ENCODE data around the gene PDE9A. TPM values are rescaled to one million over a fixed set of nuclear protein-coding genes. Genes with fewer than 3 reads are reported as not detected.

Gene PDE9A
- total and polyA plus RNA-seq, 2 donors (not counting 3 experiments of a cell fraction or from before 2014, with no cell fraction given), result 0.28 to 2.2 TPM

- intact Hi-C loops (cut with micrococcal nuclease) (no loop called here), dilution Hi-C loops (cut with MboI; ENCODE audit: extremely low pct_ligation_motif_present, low sequenced_read_pairs) (no loop called here)
- CTCF ChIA-PET, result no interaction called here
- Histone ChIP-seq H3K79me2 (ENCODE audit: control insufficient read depth, insufficient read depth, low read length) (no peaks in the 10 kb centered on the region), H3K9ac (replicated peaks; ENCODE audit: extremely low read depth, insufficient read depth, low read length) (no peak overlapping the region), H3K36me3 (ENCODE audit: control insufficient read depth in 2 of 2, extremely low read depth in 1 of 2, insufficient read depth in 2 of 2, low read length in 2 of 2) (no peaks in the 10 kb centered on the region), H3K9me3 (replicated peaks; ENCODE audit: control insufficient read depth, insufficient read depth, low read length) (no peaks in the 10 kb centered on the region), H3K4me2 (ENCODE audit: insufficient read depth, low read length) (no peak overlapping the region), H3K27me3 (ENCODE audit: control insufficient read depth in 2 of 2, insufficient read depth in 2 of 2, low read length in 2 of 2) (no peaks in the 10 kb centered on the region), H3K27ac (ENCODE audit: insufficient read depth, low read depth, low read length) (no peak overlapping the region), H3K9me1 (replicated peaks; ENCODE audit: control insufficient read depth, extremely low read depth, insufficient read depth, low read length) (no peaks in the 10 kb centered on the region), H4K20me1 (replicated peaks; ENCODE audit: control insufficient read depth, extremely low read depth, insufficient read depth, low read length) (no peaks in the 10 kb centered on the region), H2AFZ (ENCODE audit: low read depth, low read length) (no peak overlapping the region), H3K4me3 (replicated peaks in 1 of 3; ENCODE audit: insufficient read depth in 1 of 3, low read depth in 1 of 3, low read length in 3 of 3) (no peak overlapping the region), H3K4me1 (ENCODE audit: control insufficient read depth, extremely low read depth, insufficient read depth, low read length) (no peaks in the 10 kb centered on the region)
- FAIRE-seq (no peak), DNase-seq (ENCODE audit: low read depth, low spot score) (no peak)
- TF ChIP-seq POLR2A (IDR thresholded peaks at IDR 0.05; ENCODE audit: low read depth, low read length), result no peak
- no peak for TF ChIP-seq FOS (IDR thresholded peaks at IDR 0.05; ENCODE audit: borderline replicate concordance, insufficient read depth, low read length)
- no peak for TF ChIP-seq GATA2 (IDR thresholded peaks at IDR 0.05; ENCODE audit: insufficient read depth, insufficient read length, low read depth, low read length)
- no peak for TF ChIP-seq POLR2AphosphoS5 (IDR thresholded peaks at IDR 0.05; ENCODE audit: insufficient read depth, low read depth, low read length)
- TF ChIP-seq, protein P1, sequence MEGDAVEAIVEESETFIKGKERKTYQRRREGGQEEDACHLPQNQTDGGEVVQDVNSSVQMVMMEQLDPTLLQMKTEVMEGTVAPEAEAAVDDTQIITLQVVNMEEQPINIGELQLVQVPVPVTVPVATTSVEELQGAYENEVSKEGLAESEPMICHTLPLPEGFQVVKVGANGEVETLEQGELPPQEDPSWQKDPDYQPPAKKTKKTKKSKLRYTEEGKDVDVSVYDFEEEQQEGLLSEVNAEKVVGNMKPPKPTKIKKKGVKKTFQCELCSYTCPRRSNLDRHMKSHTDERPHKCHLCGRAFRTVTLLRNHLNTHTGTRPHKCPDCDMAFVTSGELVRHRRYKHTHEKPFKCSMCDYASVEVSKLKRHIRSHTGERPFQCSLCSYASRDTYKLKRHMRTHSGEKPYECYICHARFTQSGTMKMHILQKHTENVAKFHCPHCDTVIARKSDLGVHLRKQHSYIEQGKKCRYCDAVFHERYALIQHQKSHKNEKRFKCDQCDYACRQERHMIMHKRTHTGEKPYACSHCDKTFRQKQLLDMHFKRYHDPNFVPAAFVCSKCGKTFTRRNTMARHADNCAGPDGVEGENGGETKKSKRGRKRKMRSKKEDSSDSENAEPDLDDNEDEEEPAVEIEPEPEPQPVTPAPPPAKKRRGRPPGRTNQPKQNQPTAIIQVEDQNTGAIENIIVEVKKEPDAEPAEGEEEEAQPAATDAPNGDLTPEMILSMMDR (IDR thresholded peaks at IDR 0.05; ENCODE audit: extremely low read depth in 1 of 2, insufficient read depth in 1 of 2, low read depth in 1 of 2, low read length in 2 of 2), result no peak
- TF ChIP-seq EZH2 (IDR thresholded peaks at IDR 0.05; ENCODE audit: borderline replicate concordance, low read depth, low read length, severe bottlenecking), result no peak
- TF ChIP-seq, protein P2, sequence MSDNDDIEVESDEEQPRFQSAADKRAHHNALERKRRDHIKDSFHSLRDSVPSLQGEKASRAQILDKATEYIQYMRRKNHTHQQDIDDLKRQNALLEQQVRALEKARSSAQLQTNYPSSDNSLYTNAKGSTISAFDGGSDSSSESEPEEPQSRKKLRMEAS (IDR thresholded peaks at IDR 0.05; ENCODE audit: insufficient read depth, insufficient read length), result no peak
- TF ChIP-seq MYC (IDR thresholded peaks at IDR 0.05; ENCODE audit: low read depth, low read length), result no peak
- no peak for TF ChIP-seq JUN (IDR thresholded peaks at IDR 0.05; ENCODE audit: borderline replicate concordance, insufficient read depth, insufficient read length, low read depth)
- BruUV-seq (replicated peaks), result no TSS peak
- POLR2A ChIA-PET, result no interaction called here
Observed at GRCh38 chr21:42761776-42762335, 108.4 kb downstream of the PDE9A start.
